Stimulated activated CD8-positive, alpha-beta memory T cell treated with anti-CD3 and anti-CD28 coated beads, Interleukin-15, amount 100 ng/mL, for 4 hours (primary cell): ENCODE measurements around the gene VSIG10L.

ENCODE experiments used
- DNase-seq, 2 donors: peaks; one replicate each; pipeline ENCODE4 v3.0.0-alpha.2; 2020; ENCODE audit warnings: low read depth in 2 of 2

VSIG10L gene

GRCh38 chr19:51317376-51317775 lies 24.6 kb downstream of the VSIG10L start:
- DNase-seq = no peak

- no peak for DNase-seq
These were observed 25.3 kb downstream of the VSIG10L start for GRCh38 chr19:51316688-51317087.

GRCh38 chr19:51311351-51312257 lies 30.3 kb downstream of the VSIG10L start, which contains the start of gene IGLON5:
Gene IGLON5 (plus strand): TSS chr19:51311644. CDS start chr19:51311848, 204 bp downstream.
- no peak for DNase-seq

- DNase-seq = no peak
These were observed 36.5 kb downstream of the VSIG10L start for GRCh38 chr19:51305479-51305878.

GRCh38 chr19:51301266-51301665 lies 40.7 kb downstream of the VSIG10L start:
- DNase-seq = no peak

- no peak for DNase-seq
These were observed 44.5 kb downstream of the VSIG10L start for GRCh38 chr19:51297406-51297805.

- DNase-seq = no peak
These were observed 45.4 kb downstream of the VSIG10L start for GRCh38 chr19:51296336-51297093.

- no peak for DNase-seq
These were observed 46.4 kb downstream of the VSIG10L start for GRCh38 chr19:51295382-51296126.

GRCh38 chr19:51294977-51295375 lies 47.0 kb downstream of the VSIG10L start:
- no peak for DNase-seq

GRCh38 chr19:51294211-51294976 lies 47.5 kb downstream of the VSIG10L start:
- no peak for DNase-seq

- no peak for DNase-seq
These were observed 48.2 kb downstream of the VSIG10L start for GRCh38 chr19:51293571-51294210.

- no peak for DNase-seq
These were observed 49.0 kb downstream of the VSIG10L start for GRCh38 chr19:51292971-51293370.

- DNase-seq = no peak
These were observed 52.3 kb downstream of the VSIG10L start for GRCh38 chr19:51289635-51290034.

GRCh38 chr19:51285682-51286081 lies 56.3 kb downstream of the VSIG10L start:
- DNase-seq = no peak

- no peak for DNase-seq
These were observed 59.6 kb downstream of the VSIG10L start for GRCh38 chr19:51282335-51282734.
